Spleen (tissue), 7 donors: ENCODE results near the gene TSSK3.

Experiments used
- POLR2A ChIP-seq, 3 donors: fragments of 450-650 bp; IDR thresholded peaks; one replicate each; pipeline ENCODE4 v1.5.1; 2017; ENCODE audit warnings: antibody characterized with exemption in 3 of 3, mild to moderate bottlenecking in 1 of 3
- POLR2AphosphoS5 ChIP-seq, 3 donors: sonication (generic); formaldehyde crosslinking; IDR thresholded peaks; one replicate each; pipeline ENCODE4 v1.5.1; 2017; ENCODE audit warnings: antibody characterized with exemption in 3 of 3
- TF ChIP-seq, protein P1 (sequence below), 11 experiments: fragments of 200-600 bp in 7 of 11; fragments of 450-650 bp in 4 of 11; sonication (generic) in 4 of 11; IDR thresholded peaks in 8 of 11; conservative IDR thresholded peaks in 3 of 11; 1 replicate in 7 of 11; 2 replicates in 4 of 11; pipeline versions ENCODE4 v1.4.0 to v1.8.0; 2016 to 2021; ENCODE audit warnings: antibody characterized with exemption in 11 of 11, inconsistent platforms in 4 of 11, mild to moderate bottlenecking in 1 of 11
- donor health status: DM: no; HTN: no; CAD: no; lungs with moderate emphysema.
- donor health status: DM: no; HTN: no; CAD: no.
- donor health status: DM: no; HTN: no; CAD: no.

DNA sequence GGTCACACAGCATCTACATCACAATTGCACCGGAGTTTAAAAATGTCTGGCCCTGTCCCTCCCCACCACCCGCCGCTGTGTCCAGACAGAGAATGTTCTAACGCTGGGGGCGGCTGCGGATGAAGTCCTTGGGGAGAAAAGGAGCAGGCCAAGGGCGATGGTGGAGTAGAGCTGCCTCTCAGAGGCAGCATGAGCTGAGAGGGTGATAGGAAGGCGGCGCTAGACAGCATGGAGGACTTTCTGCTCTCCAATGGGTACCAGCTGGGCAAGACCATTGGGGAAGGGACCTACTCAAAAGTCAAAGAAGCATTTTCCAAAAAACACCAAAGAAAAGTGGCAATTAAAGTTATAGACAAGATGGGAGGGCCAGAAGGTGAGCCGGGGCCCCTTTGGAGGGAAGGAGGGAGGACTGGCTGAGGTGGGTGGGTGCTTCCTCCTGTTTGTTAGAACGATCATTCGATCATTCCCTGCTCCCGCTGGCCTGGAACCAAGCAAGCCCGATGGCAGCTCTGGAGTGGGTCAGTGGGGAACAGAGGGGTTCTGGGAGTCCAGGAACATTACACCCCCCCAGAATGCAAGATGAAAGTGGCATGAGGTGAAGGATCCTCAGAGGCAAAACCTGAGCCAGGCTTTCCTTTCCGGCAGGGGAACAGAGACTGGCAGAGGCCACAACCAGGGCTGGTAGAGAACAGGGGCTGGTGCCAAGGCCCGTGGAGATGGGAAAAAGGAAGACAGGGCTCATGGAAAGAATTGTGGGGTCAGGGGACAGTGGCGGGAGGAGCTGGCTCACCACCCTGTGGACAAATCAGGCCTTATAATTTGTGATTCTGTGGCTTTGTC, at the start of gene TSSK3, which contains the start of gene FAM229A:
- TF ChIP-seq POLR2A (IDR thresholded peaks at IDR 0.05) (no peak), POLR2AphosphoS5 (IDR thresholded peaks at IDR 0.05) (no peak)
- TF ChIP-seq, protein P1, sequence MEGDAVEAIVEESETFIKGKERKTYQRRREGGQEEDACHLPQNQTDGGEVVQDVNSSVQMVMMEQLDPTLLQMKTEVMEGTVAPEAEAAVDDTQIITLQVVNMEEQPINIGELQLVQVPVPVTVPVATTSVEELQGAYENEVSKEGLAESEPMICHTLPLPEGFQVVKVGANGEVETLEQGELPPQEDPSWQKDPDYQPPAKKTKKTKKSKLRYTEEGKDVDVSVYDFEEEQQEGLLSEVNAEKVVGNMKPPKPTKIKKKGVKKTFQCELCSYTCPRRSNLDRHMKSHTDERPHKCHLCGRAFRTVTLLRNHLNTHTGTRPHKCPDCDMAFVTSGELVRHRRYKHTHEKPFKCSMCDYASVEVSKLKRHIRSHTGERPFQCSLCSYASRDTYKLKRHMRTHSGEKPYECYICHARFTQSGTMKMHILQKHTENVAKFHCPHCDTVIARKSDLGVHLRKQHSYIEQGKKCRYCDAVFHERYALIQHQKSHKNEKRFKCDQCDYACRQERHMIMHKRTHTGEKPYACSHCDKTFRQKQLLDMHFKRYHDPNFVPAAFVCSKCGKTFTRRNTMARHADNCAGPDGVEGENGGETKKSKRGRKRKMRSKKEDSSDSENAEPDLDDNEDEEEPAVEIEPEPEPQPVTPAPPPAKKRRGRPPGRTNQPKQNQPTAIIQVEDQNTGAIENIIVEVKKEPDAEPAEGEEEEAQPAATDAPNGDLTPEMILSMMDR (IDR thresholded peaks at IDR 0.05 in 8 of 11, conservative IDR thresholded peaks at IDR 0.05 in 3 of 11) = no peak
